SU-DHL-6 (cell line): Measurements from ENCODE around the gene UBE2L5.

Experiments used
- EZH2phosphoT487 ChIP-seq: fragments of 200-600 bp; sonication (generic), shearing (Covaris generic); conservative IDR thresholded peaks from 2 replicates; pipeline ENCODE4 v1.6.1; 2018; ENCODE audit warnings: mild to moderate bottlenecking, antibody characterized with exemption, low read length, moderate library complexity, mixed read lengths
- TF ChIP-seq, protein P1 (sequence below): fragments of 200-600 bp; sonication (generic); IDR thresholded peaks from one replicate; pipeline ENCODE4 v1.5.1; 2017; ENCODE audit warnings: antibody characterized with exemption, mild to moderate bottlenecking, low read length, moderate library complexity; ENCODE audit not compliant: insufficient read depth, poor library complexity, severe bottlenecking

DNA sequence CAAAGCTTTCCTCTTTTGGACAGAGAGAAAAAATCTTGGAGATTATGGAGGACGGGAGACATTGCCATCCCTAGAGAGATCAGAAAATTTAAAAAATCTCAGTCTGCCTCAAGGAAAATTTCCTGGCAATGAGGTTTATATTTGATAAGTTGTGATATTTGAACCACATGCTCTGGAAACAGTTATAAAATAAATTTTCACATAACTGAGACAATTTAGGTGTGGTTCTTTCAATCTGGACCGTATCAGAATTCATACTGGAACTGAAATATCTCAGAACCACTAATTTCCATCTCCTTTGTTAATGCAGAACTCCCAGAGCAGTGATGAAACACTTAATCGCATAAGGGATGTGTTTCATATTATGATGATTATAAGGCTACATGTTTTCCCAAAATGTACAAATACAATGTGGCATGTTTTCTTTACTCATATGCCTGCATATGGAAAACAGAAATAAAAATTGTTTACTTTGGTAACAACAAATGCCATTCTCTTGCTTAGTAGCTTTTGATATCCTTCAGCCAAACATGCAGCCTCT is 13.7 kb downstream of the UBE2L5 start:
- TF ChIP-seq, protein P1, sequence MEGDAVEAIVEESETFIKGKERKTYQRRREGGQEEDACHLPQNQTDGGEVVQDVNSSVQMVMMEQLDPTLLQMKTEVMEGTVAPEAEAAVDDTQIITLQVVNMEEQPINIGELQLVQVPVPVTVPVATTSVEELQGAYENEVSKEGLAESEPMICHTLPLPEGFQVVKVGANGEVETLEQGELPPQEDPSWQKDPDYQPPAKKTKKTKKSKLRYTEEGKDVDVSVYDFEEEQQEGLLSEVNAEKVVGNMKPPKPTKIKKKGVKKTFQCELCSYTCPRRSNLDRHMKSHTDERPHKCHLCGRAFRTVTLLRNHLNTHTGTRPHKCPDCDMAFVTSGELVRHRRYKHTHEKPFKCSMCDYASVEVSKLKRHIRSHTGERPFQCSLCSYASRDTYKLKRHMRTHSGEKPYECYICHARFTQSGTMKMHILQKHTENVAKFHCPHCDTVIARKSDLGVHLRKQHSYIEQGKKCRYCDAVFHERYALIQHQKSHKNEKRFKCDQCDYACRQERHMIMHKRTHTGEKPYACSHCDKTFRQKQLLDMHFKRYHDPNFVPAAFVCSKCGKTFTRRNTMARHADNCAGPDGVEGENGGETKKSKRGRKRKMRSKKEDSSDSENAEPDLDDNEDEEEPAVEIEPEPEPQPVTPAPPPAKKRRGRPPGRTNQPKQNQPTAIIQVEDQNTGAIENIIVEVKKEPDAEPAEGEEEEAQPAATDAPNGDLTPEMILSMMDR = no peak
- TF ChIP-seq EZH2phosphoT487 = no peak
